ENCODE data around the gene BAIAP3.
A peak's percentile ranks its signal among the peaks of the same experiment; 100 is the strongest.

Gene BAIAP3

GRCh38 chr16:1309888-1310831, 23.3 kb upstream of the BAIAP3 start:
- H3K27ac Mint-ChIP-seq: peak overlapping the region; percentile 98
- peak overlapping the region; percentile 99 for H3K4me3 Mint-ChIP-seq
- ATAC-seq (no peak), DNase-seq (peak; percentile 66)
- peaks cover 55% of the 10 kb centered on the region for H3K4me1 Mint-ChIP-seq
- H3K36me3 Mint-ChIP-seq (ENCODE audit: low read depth): peaks cover 19% of the 10 kb centered on the region
- H3K9me3 Mint-ChIP-seq: no peaks in the 10 kb centered on the region
- H3K27me3 Mint-ChIP-seq: no peaks in the 10 kb centered on the region

GRCh38 chr16:1310832-1311200, 22.6 kb upstream of the BAIAP3 start:
- Mint-ChIP-seq H3K9me3 (no peaks in the 10 kb centered on the region), H3K4me3 (peak overlapping the region; percentile 99), H3K27ac (peak overlapping the region; percentile 98), H3K4me1 (peaks cover 51% of the 10 kb centered on the region), H3K27me3 (no peaks in the 10 kb centered on the region), H3K36me3 (ENCODE audit: low read depth) (peaks cover 23% of the 10 kb centered on the region)
- no peak for ATAC-seq
- DNase-seq: peak; percentile 35

DNA sequence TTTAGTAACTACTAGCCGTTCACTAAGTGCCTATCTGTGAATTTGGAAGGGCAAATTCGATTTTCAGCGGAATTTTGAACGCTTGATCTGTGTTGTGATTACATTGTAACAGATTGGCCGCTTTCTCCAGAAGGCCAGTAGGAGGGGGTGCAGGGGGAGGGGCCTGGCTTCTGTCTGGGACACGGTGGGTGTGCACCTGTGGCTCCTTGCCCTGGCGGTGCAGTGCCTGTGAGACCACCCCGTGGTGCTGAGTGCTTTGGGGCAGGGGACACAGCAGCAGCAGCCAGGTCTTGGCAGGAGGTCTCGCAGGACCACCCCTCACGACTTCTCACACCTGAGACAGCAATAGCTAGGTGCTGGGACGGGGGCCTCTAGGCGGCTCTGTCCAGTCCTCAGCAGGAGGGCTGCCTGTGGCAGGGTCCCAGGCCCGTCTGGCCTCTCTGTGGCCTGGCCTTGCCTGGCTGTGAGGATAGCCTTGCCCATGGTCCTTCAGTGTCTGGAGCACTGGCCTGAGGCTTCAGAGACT, 22.2 kb upstream of the BAIAP3 start:
- H3K27me3 Mint-ChIP-seq: no peaks in the 10 kb centered on the region
- no peak for DNase-seq
- peak overlapping the region; percentile 99 for H3K4me3 Mint-ChIP-seq
- no peak for ATAC-seq
- H3K27ac Mint-ChIP-seq: peak overlapping the region; percentile 98
- peaks cover 46% of the 10 kb centered on the region for H3K4me1 Mint-ChIP-seq
- H3K36me3 Mint-ChIP-seq (ENCODE audit: low read depth): peaks cover 26% of the 10 kb centered on the region
- no peaks in the 10 kb centered on the region for H3K9me3 Mint-ChIP-seq

DNA sequence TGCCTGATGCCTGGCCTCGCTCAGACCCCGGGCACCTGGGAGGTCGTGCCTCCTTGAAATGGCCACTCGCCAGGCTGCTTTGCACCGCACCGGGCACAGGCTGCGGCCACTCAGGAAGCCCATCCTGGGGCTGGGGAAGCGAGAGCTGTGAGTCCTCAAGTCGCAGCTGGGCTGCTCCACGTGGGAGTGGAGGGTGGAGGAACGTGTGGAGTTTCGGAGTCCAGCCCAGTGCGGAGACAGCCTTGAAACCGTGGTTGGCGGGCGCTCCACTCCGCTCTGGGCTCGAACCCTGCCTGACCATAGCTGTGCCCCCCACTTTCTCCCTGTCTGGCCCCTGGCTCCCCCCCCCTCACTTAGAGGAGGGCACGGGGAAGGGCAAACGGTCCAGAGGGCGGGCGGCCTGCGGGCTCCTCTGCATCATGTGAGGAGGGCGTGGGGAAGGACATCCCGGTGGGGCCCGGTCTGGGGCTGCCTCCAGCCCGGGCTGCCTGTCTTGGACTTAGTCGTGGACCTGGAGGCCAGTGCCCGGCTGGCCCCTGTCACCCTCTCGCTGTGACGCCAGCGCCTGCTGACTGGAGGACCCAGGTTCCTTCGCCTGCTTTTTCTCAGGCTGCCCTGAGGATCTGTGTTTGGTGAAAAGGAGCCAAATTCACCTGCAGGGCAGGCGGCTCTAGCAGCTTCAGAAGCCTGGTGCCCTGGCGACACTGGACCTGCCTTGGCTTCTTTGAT, 21.5 kb upstream of the BAIAP3 start:
- Mint-ChIP-seq H3K27me3 (no peaks in the 10 kb centered on the region), H3K4me3 (peak overlapping the region; percentile 99), H3K27ac (no peak overlapping the region), H3K4me1 (peaks cover 42% of the 10 kb centered on the region), H3K36me3 (ENCODE audit: low read depth) (peaks cover 32% of the 10 kb centered on the region), H3K9me3 (no peaks in the 10 kb centered on the region)
- DNase-seq (no peak), ATAC-seq (no peak)

GRCh38 chr16:1312467-1312816, 21.0 kb upstream of the BAIAP3 start:
- H3K36me3 Mint-ChIP-seq (ENCODE audit: low read depth): peaks cover 35% of the 10 kb centered on the region
- no peaks in the 10 kb centered on the region for H3K9me3 Mint-ChIP-seq
- peak overlapping the region; percentile 54 for H3K27ac Mint-ChIP-seq
- ATAC-seq (no peak), DNase-seq (no peak)
- H3K4me1 Mint-ChIP-seq: peaks cover 41% of the 10 kb centered on the region
- H3K4me3 Mint-ChIP-seq: no peak overlapping the region
- no peaks in the 10 kb centered on the region for H3K27me3 Mint-ChIP-seq

DNA sequence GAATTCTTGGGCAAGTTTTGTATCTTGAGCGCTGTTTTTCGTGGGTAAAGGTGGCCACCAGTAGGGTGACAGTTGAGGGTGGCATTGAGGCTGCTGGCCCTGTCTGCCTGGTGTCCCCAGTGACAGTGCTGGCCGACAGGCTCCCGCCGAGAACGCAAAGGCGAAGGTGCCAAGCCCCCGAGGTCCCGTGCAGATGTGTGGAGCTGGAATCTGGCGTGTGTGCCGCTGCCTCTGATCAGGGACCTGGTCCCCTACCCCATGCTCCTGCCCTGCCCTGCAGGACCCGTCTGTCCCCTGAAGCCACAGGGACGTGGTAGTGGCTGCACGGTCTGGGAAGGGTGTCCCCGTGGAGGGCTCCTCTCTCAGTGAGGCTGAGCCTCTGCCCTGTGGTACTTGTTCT, 20.5 kb upstream of the BAIAP3 start:
- Mint-ChIP-seq H3K4me3 (peak overlapping the region; percentile 29), H3K36me3 (ENCODE audit: low read depth) (peaks cover 40% of the 10 kb centered on the region), H3K27ac (peak overlapping the region; percentile 54), H3K9me3 (no peaks in the 10 kb centered on the region), H3K4me1 (peaks cover 39% of the 10 kb centered on the region), H3K27me3 (no peaks in the 10 kb centered on the region)
- ATAC-seq (no peak), DNase-seq (no peak)

- Mint-ChIP-seq H3K27me3 (no peaks in the 10 kb centered on the region), H3K9me3 (no peaks in the 10 kb centered on the region), H3K27ac (no peak overlapping the region), H3K4me1 (peaks cover 34% of the 10 kb centered on the region), H3K36me3 (ENCODE audit: low read depth) (peaks cover 49% of the 10 kb centered on the region), H3K4me3 (no peak overlapping the region)
- ATAC-seq (no peak), DNase-seq (no peak)
Observed at GRCh38 chr16:1313721-1314369, 19.6 kb upstream of the BAIAP3 start.

GRCh38 chr16:1314399-1315068, 18.9 kb upstream of the BAIAP3 start:
- Mint-ChIP-seq H3K4me3 (no peak overlapping the region), H3K36me3 (ENCODE audit: low read depth) (peaks cover 53% of the 10 kb centered on the region), H3K27ac (no peak overlapping the region), H3K9me3 (no peaks in the 10 kb centered on the region), H3K4me1 (peaks cover 34% of the 10 kb centered on the region), H3K27me3 (no peaks in the 10 kb centered on the region)
- ATAC-seq (no peak), DNase-seq (no peak)

GRCh38 chr16:1315081-1316032, 18.1 kb upstream of the BAIAP3 start:
- H3K4me1 Mint-ChIP-seq: peaks cover 30% of the 10 kb centered on the region
- H3K27me3 Mint-ChIP-seq: no peaks in the 10 kb centered on the region
- DNase-seq (no peak), ATAC-seq (no peak)
- H3K9me3 Mint-ChIP-seq: no peaks in the 10 kb centered on the region
- no peak overlapping the region for H3K4me3 Mint-ChIP-seq
- H3K36me3 Mint-ChIP-seq (ENCODE audit: low read depth): peaks cover 50% of the 10 kb centered on the region
- H3K27ac Mint-ChIP-seq: no peak overlapping the region

DNA sequence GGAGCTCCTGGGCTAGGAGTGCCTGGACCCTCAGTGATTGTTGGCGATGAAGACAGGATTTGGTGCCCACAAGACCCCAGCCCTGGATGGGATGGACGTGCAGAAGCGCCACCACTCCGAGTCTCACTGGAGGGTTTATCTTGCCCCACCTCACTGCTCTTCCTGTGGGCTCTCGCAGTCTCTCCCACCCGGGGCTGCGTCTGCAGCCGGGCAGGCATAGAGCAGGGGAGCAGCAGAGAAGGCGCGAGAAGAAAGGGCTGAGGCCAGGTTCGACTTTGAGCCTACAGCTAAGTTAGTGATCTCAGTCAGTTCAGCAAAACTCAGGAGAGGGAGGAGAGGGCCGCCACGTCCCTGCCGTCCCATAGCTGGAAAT, 17.4 kb upstream of the BAIAP3 start:
- peaks cover 24% of the 10 kb centered on the region for H3K4me1 Mint-ChIP-seq
- ATAC-seq (no peak), DNase-seq (no peak)
- no peak overlapping the region for H3K27ac Mint-ChIP-seq
- H3K27me3 Mint-ChIP-seq: no peaks in the 10 kb centered on the region
- peaks cover 44% of the 10 kb centered on the region for H3K36me3 Mint-ChIP-seq (ENCODE audit: low read depth)
- H3K9me3 Mint-ChIP-seq: no peaks in the 10 kb centered on the region
- no peak overlapping the region for H3K4me3 Mint-ChIP-seq

GRCh38 chr16:1317479-1318267, 15.8 kb upstream of the BAIAP3 start:
- Mint-ChIP-seq H3K4me1 (peaks cover 8% of the 10 kb centered on the region), H3K4me3 (no peak overlapping the region), H3K27ac (no peak overlapping the region), H3K27me3 (no peaks in the 10 kb centered on the region), H3K9me3 (no peaks in the 10 kb centered on the region), H3K36me3 (ENCODE audit: low read depth) (peaks cover 42% of the 10 kb centered on the region)
- DNase-seq: no peak
- ATAC-seq: no peak

DNA sequence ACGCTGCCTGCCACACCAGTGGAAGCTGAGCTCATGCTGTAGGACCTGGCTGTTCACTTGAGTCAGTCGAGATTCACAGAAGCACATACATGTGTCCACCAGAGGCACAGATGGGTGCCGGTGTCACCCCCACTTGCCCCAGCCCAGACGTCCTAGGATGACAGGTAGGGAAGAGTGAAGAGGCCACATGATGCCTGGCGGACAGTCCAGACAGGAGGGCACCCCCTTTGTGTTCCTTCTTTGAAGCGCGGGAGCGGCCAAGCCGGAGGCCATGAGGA, 15.2 kb upstream of the BAIAP3 start:
- H3K4me3 Mint-ChIP-seq: no peak overlapping the region
- no peak for DNase-seq
- no peak for ATAC-seq
- no peak overlapping the region for H3K27ac Mint-ChIP-seq
- H3K36me3 Mint-ChIP-seq (ENCODE audit: low read depth): peaks cover 43% of the 10 kb centered on the region
- no peaks in the 10 kb centered on the region for H3K27me3 Mint-ChIP-seq
- H3K9me3 Mint-ChIP-seq: no peaks in the 10 kb centered on the region
- H3K4me1 Mint-ChIP-seq: peaks cover 3% of the 10 kb centered on the region

DNA sequence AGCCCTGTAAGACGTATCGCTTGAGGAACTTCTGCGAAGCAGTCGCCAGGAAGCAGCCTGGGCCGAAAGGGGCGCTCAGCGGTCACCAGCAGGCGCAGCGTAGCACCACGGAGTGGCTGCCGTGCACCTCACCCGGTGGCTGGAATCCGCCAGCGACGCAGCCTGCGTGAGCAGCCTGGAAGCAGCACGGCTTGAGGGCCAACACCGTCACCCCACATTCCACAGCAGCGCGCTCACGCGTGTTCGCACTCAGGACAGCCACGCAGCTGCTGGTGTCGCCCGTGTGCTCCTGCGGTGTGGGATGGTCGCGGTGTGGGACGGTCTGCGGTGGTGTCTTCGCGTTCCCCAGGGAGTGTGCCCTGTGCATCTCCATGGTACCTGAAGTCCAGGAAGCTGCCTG, 14.4 kb upstream of the BAIAP3 start:
- ATAC-seq: no peak
- Mint-ChIP-seq H3K27me3 (no peaks in the 10 kb centered on the region), H3K36me3 (ENCODE audit: low read depth) (peaks cover 45% of the 10 kb centered on the region), H3K4me1 (peaks cover 2% of the 10 kb centered on the region), H3K27ac (no peak overlapping the region), H3K4me3 (no peak overlapping the region), H3K9me3 (no peaks in the 10 kb centered on the region)
- no peak for DNase-seq
